Forelimb muscle (tissue), 1 donor: ENCODE results near the gene HSPBAP1. TPM values are rescaled to one million over a fixed set of nuclear protein-coding genes. Genes with fewer than 3 reads are reported as not detected.
"Not testable (repeated sequence)": the region's sequence is repeated elsewhere in the genome, so short reads cannot be mapped to it uniquely, and the experiment has no call there.

Experiments used
- DNase-seq: peaks from one replicate; pipeline ENCODE4 v3.0.0-alpha.2; 2013; ENCODE audit warnings: low read depth
- polyA plus RNA-seq: library from polyadenylated mRNA; unstranded; fragments of 120-200 nt; gene quantifications from one replicate; pipeline ENCODE4 v1.2.1, GENCODE V29; 2013; ENCODE audit not compliant: insufficient read length

Gene HSPBAP1
- polyA plus RNA-seq, 1 donor, result 6.8 TPM

DNA sequence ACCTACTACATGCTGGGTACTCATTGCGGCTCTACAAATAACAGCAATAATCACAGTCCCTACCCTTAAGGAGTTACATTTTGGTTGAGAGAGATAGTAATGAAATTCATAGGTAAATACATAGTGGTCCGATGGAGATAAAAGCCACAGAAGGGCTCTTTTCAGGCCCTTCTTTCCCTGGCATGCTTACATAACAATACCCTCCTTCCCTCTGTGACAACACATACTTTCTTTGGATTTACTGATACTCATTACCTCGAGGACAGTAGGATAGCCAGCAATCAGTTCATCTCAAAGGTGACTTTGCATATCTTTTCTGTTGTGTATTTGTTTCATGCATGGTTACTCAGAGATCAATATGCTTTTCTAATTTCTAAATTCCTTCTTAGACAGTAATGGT is 54.5 kb downstream of the HSPBAP1 start:
- DNase-seq, result no peak

- DNase-seq, result not testable (repeated sequence)
These were observed 60.7 kb downstream of the HSPBAP1 start for GRCh38 chr3:122732682-122733525.

DNA sequence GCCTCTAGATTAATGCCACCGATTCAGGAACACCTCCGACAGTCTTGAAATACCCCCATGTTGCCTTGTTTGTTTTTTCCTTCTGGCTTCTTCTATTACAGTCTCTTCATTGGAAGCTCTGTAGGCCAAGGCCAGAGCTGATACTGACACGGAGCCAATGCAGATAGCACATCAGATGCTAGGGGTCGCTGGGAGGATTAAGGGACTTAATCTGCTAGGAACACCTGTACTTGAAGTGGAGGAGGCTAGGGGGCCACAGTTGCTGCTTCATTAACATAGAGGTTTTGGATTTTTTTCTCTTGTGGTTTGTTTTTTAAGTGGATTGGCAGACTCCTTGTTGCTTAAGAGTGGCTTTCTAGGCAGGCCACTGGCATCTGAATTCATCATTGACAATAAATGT is 63.4 kb downstream of the HSPBAP1 start:
- DNase-seq, result no peak

DNA sequence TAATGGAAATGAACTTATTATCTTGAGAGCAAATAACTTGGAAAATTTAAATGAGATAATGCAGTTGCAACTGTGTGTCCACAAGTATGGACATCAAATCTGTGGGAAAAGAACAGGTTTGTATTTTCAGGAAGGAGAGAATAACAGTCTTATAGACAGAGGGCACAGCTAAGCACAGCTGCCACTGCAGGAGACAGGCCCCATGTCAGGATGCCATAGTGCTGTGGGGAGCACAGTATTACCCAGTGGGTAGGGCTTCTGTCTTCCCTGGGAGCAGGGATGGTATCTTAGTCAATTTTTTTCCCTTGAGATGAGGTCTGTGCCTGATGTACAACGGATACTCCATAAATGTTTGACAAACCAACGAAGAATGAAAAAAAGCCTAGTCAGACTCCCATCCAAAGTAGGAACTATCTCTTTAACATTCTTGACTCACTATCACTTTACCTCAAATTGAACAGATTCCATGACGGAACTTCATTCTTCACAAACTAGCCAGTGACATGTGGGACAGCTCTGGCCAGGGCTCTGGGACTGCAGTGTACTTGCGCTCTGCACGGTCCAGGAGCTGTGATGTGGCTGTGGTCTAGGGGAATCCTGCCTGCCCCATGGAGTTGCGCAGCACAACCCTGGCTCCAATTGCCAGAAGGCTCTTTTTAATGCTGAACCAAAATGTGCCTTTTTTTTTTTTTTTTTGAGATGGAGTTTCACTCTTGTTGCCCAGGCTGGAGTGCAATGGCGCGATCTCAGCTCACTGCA is 64.7 kb downstream of the HSPBAP1 start:
- no peak for DNase-seq

DNA sequence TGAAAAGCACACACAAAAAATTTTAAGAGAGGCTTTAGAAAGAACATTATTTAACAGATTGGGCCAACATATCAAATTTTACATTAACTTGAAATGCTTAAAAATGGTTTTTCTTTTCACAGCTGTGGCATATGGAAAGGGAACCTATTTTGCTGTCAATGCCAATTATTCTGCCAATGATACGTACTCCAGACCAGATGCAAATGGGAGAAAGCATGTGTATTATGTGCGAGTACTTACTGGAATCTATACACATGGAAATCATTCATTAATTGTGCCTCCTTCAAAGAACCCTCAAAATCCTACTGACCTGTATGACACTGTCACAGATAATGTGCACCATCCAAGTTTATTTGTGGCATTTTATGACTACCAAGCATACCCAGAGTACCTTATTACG is 65.4 kb downstream of the HSPBAP1 start:
- DNase-seq, result no peak

GRCh38 chr3:122727766-122728165 is 65.9 kb downstream of the HSPBAP1 start:
- no peak for DNase-seq

GRCh38 chr3:122727294-122727693 is 66.3 kb downstream of the HSPBAP1 start:
- DNase-seq, result no peak

DNA sequence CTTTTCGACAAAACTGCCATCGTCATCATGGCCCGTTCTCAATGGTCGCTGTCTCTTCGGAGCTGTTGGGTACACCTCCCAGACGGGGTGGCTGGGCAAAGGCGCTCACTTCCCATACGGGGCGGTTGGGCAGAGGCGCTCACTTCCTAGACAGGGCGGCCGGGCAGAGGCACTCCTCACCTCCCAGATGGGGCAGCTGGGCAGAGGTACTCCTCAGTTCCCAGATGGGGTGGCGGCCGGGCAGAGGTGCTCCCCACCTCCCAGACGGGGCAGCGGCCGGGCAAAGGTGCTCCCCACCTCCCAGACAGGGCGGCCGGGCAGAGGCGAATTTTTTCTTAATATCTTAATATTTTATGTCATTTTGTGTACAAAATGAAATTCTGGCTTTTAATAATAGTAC is 68.5 kb downstream of the HSPBAP1 start:
- DNase-seq, result no peak

DNA sequence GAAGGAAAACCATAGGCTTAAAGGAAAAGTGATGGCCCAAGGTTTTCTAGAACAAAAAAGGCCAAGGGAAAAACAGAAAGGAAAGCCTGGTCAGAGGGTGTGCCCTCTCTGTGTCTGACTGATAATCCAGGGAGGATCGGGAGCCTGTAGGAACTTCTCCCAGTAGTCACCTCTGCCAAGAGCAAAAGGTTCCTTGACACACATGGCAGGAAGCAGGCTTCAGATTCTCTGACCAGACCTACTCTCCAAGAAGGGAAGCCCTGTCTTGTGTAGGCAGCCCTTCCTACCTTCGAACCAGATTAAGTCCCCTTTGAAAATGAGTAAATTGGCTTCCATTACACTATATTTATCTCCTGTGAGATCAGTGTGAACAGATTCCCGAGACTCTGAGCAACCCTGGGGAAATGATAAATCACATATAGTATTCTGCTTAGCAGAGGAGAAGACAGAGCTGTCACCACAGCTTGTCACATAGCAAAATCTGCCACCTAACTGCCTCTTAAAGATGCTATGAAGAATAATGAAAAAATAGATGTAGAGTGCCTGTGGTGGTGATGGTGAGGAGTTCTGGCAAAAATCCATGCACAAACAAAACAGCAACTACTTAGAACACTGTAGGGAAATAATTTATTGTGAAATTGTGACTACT is 74.2 kb downstream of the HSPBAP1 start:
- no peak for DNase-seq

DNA sequence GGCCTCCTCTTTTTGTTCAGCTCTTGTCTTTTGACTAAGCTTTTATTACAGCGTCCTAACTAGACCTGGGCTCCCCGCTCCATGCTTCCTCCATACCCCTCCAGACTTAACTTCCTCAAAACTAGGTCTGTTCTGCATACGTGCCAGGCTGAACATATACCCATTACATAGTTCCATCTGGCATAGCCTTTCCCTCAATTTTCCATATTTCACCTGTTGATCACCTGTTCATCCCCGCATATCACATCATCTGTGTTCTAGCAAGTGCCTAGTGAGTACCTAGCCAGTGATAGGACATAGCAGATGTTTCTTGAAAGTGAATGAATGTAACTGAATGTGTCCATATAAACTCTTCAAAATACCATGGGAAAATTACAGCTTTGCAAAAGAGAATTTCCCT is 77.0 kb downstream of the HSPBAP1 start:
- DNase-seq, result no peak

GRCh38 chr3:122714273-122714672 is 79.4 kb downstream of the HSPBAP1 start:
- no peak for DNase-seq

- not testable (repeated sequence) for DNase-seq
These were observed 82.9 kb downstream of the HSPBAP1 start for GRCh38 chr3:122710616-122711251.

GRCh38 chr3:122705379-122705778 is 88.3 kb downstream of the HSPBAP1 start:
- no peak for DNase-seq

- DNase-seq, result no peak
These were observed 93.4 kb downstream of the HSPBAP1 start for GRCh38 chr3:122700193-122700592.

GRCh38 chr3:122697952-122698620 is 95.5 kb downstream of the HSPBAP1 start:
- DNase-seq, result no peak

- DNase-seq, result no peak
These were observed 97.6 kb downstream of the HSPBAP1 start for GRCh38 chr3:122695927-122696561.

DNA sequence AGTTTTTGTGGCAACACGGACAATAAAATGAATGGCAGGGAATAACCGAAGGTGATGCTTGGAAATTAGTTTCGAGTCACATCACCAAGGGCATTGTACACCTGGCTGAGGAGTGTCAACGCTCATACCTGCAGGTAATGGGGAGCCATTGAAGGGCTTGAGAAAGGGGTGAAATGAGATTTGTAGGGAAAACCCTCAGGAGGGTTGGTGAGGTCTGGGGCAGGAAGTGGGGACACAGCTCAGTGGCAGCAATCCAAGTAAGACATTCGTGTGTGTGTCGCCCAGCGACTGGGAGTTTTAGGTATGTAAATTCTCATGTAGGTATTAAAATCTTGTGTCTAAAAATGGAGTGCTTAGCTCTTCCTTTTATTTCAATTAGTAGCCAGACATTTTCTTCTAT is 98.7 kb downstream of the HSPBAP1 start:
- DNase-seq, result no peak

DNA sequence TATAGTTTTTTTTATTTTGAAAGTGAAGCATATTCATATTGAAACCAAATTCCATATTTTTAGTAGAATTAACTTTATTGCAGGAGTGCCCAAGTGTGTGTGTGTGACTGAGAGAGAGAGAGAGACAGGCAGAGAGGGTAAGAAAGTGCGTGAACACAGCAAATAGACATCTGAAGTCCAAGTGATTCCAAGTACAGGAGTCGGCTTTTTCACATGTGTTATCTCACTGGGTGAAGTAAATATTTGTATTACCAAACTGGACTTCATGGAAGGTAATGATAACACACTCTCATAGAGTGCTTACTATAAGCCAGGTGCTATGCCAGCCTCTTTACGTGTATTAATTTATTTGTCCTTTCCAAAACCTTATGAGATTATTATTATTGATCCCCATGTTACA is 101.0 kb downstream of the HSPBAP1 start:
- no peak for DNase-seq

DNA sequence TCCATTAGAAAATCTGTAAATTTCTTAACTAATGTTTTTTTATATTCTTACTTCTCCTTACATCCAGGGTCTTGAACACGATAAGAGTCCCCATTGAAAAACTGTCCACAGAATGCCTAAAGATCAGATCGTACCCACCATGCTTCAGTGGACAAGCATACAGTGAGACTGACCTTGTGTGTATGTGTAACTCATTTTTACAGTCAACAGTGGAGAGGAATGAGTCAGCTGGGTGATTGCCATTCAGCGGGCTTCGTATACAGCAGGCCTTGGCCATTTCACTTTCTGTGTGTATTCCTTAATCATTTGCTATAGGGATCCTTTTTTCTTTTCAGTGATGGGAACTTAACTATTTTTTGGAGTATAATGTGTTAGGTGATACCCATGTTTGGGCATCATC is 102.4 kb downstream of the HSPBAP1 start:
- no peak for DNase-seq

GRCh38 chr3:122690096-122690495 is 103.5 kb downstream of the HSPBAP1 start:
- no peak for DNase-seq
